Liver (tissue), 3 donors: ENCODE results near the gene UPF1.

Experiments used
- ATF3 ChIP-seq: IDR thresholded peaks from 2 replicates; pipeline ENCODE4 v1.6.1; 2016; ENCODE audit warnings: antibody characterized with exemption
- CTCF ChIP-seq: fragments of 150-350 bp; IDR thresholded peaks from 2 replicates; pipeline ENCODE4 v1.5.1; 2017; ENCODE audit warnings: improper control_type of control experiment, low read depth, low read length; ENCODE audit not compliant: missing input control
- EGR1 ChIP-seq, 2 donors: IDR thresholded peaks; 2 replicates each; pipeline ENCODE4 v1.6.1; 2016 to 2018; ENCODE audit warnings: antibody characterized with exemption in 2 of 2, low read depth in 2 of 2
- FOXA1 ChIP-seq: IDR thresholded peaks from 2 replicates; pipeline ENCODE4 v1.6.1; 2016; ENCODE audit warnings: antibody characterized with exemption
- GABPA ChIP-seq, 2 donors: IDR thresholded peaks in 1 of 2; conservative IDR thresholded peaks in 1 of 2; 2 replicates each; pipeline ENCODE4 v1.6.1; 2016; ENCODE audit warnings: antibody characterized with exemption in 2 of 2, mild to moderate bottlenecking in 1 of 2, moderate library complexity in 1 of 2
- MAX ChIP-seq: IDR thresholded peaks from 2 replicates; pipeline ENCODE4 v1.6.1; 2016; ENCODE audit warnings: antibody characterized with exemption
- NR2F2 ChIP-seq: IDR thresholded peaks from 2 replicates; pipeline ENCODE4 v1.6.1; 2016; ENCODE audit warnings: antibody characterized with exemption
- RAD21 ChIP-seq, 2 donors: IDR thresholded peaks; 2 replicates each; pipeline ENCODE4 v1.6.1; 2016; ENCODE audit warnings: antibody characterized with exemption in 2 of 2, mild to moderate bottlenecking in 2 of 2
- REST ChIP-seq: IDR thresholded peaks from 2 replicates; pipeline ENCODE4 v1.6.1; 2016; ENCODE audit warnings: antibody characterized with exemption, mild to moderate bottlenecking
- RXRA ChIP-seq, 2 donors: IDR thresholded peaks; 2 replicates each; pipeline ENCODE4 v1.6.1; 2017 to 2018; ENCODE audit warnings: antibody characterized with exemption in 2 of 2, mild to moderate bottlenecking in 1 of 2
- SP1 ChIP-seq: IDR thresholded peaks from 2 replicates; pipeline ENCODE4 v1.6.1; 2018; ENCODE audit warnings: antibody characterized with exemption, mild to moderate bottlenecking
- TAF1 ChIP-seq: conservative IDR thresholded peaks from 2 replicates; pipeline ENCODE4 v1.6.1; 2016; ENCODE audit warnings: antibody characterized with exemption, mild to moderate bottlenecking
- YY1 ChIP-seq: IDR thresholded peaks from 2 replicates; pipeline ENCODE4 v1.6.1; 2016; ENCODE audit warnings: antibody characterized with exemption, mild to moderate bottlenecking
- ZBTB33 ChIP-seq: IDR thresholded peaks from 2 replicates; pipeline ENCODE4 v1.6.1; 2016; ENCODE audit warnings: antibody characterized with exemption
- donor health status: healthy.
- donor health status: healthy.

- TF ChIP-seq RAD21 (IDR thresholded peaks at IDR 0.05), result no peak
- no peak for TF ChIP-seq YY1
- TF ChIP-seq CTCF, result no peak
- no peak for TF ChIP-seq MAX
- TF ChIP-seq EGR1 (IDR thresholded peaks at IDR 0.05; ENCODE audit: low read depth in 2 of 2), result no peak
- TF ChIP-seq TAF1, result no peak
- TF ChIP-seq NR2F2, result no peak
- TF ChIP-seq RXRA (IDR thresholded peaks at IDR 0.05), result no peak
- no peak for TF ChIP-seq ATF3
- TF ChIP-seq REST, result no peak
- TF ChIP-seq FOXA1, result no peak
- no peak for TF ChIP-seq GABPA (IDR thresholded peaks at IDR 0.05 in 1 of 2, conservative IDR thresholded peaks at IDR 0.05 in 1 of 2)
- no peak for TF ChIP-seq SP1
- no peak for TF ChIP-seq ZBTB33
These were observed 35.4 kb downstream of the UPF1 start for GRCh38 chr19:18867199-18867598.
